Cardiac muscle cell (in vitro differentiated cells and primary cell): ENCODE results near the gene TDRD9. TPM values are rescaled to one million over a fixed set of nuclear protein-coding genes. Genes with fewer than 3 reads are reported as not detected.

Experiments
- DNase-seq, 2 donors: peaks; one replicate each; pipeline versions ENCODE4 v3.0.0 to v3.0.0-alpha.2; 2010 to 2017; ENCODE audit warnings: low read depth in 1 of 2, low spot score in 1 of 2
- H3K27ac ChIP-seq: fragments of 200-600 bp; sonication (generic); 2 replicates; pipeline ENCODE4 v1.5.1; 2016
- H3K27me3 ChIP-seq: fragments of 200-600 bp; sonication (generic); 2 replicates; pipeline ENCODE4 v1.6.0; 2016; ENCODE audit warnings: control low read depth
- H3K36me3 ChIP-seq: fragments of 200-600 bp; sonication (generic); 2 replicates; pipeline ENCODE4 v1.5.1; 2016; ENCODE audit warnings: control low read depth
- H3K4me1 ChIP-seq: fragments of 200-600 bp; sonication (generic); 2 replicates; pipeline ENCODE4 v1.8.1; 2017; ENCODE audit warnings: low read depth, mild to moderate bottlenecking, mixed run types
- H3K4me3 ChIP-seq: fragments of 200-600 bp; sonication (generic); 2 replicates; pipeline ENCODE4 v1.5.1; 2016; ENCODE audit warnings: mild to moderate bottlenecking
- H3K9me3 ChIP-seq: fragments of 200-600 bp; sonication (generic); 2 replicates; pipeline ENCODE4 v1.5.1; 2017; ENCODE audit warnings: low read depth, mild to moderate bottlenecking, control low read depth
- polyA plus RNA-seq: library from polyadenylated mRNA; unstranded; fragments of >200 nt; fragmentation: Nextera tagmentation; extraction: Ambion mirVana; gene quantifications from 2 replicates; pipeline ENCODE4 v1.2.1, GENCODE V29; 2016
- total RNA-seq: library from RNA; depleted of rRNA; stranded (reverse); fragments of >200 nt; gene quantifications from 2 replicates; pipeline ENCODE4 v1.2.3, GENCODE V29; 2016
- TF ChIP-seq, protein P1 (sequence below): IDR thresholded peaks from 2 replicates; pipeline ENCODE4 v1.5.1; 2012; ENCODE audit warnings: low read depth, mild to moderate bottlenecking, low read length

TDRD9 gene, protein sequence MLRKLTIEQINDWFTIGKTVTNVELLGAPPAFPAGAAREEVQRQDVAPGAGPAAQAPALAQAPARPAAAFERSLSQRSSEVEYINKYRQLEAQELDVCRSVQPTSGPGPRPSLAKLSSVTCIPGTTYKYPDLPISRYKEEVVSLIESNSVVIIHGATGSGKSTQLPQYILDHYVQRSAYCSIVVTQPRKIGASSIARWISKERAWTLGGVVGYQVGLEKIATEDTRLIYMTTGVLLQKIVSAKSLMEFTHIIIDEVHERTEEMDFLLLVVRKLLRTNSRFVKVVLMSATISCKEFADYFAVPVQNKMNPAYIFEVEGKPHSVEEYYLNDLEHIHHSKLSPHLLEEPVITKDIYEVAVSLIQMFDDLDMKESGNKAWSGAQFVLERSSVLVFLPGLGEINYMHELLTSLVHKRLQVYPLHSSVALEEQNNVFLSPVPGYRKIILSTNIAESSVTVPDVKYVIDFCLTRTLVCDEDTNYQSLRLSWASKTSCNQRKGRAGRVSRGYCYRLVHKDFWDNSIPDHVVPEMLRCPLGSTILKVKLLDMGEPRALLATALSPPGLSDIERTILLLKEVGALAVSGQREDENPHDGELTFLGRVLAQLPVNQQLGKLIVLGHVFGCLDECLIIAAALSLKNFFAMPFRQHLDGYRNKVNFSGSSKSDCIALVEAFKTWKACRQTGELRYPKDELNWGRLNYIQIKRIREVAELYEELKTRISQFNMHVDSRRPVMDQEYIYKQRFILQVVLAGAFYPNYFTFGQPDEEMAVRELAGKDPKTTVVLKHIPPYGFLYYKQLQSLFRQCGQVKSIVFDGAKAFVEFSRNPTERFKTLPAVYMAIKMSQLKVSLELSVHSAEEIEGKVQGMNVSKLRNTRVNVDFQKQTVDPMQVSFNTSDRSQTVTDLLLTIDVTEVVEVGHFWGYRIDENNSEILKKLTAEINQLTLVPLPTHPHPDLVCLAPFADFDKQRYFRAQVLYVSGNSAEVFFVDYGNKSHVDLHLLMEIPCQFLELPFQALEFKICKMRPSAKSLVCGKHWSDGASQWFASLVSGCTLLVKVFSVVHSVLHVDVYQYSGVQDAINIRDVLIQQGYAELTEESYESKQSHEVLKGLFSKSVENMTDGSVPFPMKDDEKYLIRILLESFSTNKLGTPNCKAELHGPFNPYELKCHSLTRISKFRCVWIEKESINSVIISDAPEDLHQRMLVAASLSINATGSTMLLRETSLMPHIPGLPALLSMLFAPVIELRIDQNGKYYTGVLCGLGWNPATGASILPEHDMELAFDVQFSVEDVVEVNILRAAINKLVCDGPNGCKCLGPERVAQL (N-terminal part only)
- not detected in 2 replicates for total RNA-seq
- polyA plus RNA-seq: 0.31 TPM in 1 of 2 replicates, not detected in the other

DNA sequence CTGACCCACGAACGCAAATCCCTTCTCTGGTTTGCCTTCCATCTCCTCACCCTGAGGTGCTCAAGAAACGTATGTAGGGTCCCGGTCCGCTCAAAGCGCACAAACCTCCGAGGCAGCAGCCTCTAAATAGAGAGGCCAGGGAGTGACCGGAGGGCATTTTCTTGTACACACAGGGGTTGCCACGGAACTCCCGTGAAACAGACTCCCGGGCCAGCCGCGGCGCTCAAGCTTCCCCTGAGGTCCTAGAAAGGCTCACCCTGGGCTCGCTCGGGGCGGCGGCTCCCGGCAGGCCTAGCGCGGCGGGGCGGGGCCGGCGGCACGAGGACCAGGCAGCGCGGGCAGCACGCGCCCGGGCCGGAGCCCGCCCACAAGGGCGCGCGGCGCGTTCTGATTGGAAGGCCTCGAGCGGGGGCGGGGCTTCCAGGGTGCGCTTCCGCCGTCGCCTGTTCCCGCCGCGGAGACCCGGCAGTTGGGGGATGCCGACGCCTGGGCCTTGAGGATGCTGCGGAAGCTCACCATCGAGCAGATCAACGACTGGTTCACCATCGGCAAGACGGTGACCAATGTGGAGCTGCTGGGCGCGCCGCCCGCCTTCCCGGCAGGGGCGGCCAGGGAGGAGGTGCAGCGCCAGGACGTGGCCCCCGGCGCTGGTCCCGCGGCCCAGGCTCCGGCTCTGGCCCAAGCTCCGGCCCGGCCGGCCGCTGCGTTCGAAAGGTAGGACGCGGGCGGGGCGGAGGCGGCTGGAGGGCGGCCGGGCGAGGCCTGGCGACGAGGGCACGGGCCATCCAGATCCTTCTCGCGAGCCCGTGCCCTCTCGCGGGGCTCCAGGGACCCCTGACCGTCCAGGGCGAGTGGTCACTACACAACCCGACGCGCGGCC lies at the start of gene TDRD9:
Gene TDRD9, plus strand, starts transcription at position 446 of the 880 bp plus-strand sequence. Its CDS starts 54 bp downstream, at position 500.
- no peaks in the 10 kb centered on the region for H3K4me1 ChIP-seq
- no peaks in the 10 kb centered on the region for H3K27me3 ChIP-seq
- H3K27ac ChIP-seq: no peak within 1 kb of the TSS
- H3K36me3 ChIP-seq: no peaks in the 10 kb centered on the region
- H3K9me3 ChIP-seq: no peaks in the 10 kb centered on the region
- DNase-seq: no peak
- no peak within 1 kb of the TSS for H3K4me3 ChIP-seq
- TF ChIP-seq, protein P1, sequence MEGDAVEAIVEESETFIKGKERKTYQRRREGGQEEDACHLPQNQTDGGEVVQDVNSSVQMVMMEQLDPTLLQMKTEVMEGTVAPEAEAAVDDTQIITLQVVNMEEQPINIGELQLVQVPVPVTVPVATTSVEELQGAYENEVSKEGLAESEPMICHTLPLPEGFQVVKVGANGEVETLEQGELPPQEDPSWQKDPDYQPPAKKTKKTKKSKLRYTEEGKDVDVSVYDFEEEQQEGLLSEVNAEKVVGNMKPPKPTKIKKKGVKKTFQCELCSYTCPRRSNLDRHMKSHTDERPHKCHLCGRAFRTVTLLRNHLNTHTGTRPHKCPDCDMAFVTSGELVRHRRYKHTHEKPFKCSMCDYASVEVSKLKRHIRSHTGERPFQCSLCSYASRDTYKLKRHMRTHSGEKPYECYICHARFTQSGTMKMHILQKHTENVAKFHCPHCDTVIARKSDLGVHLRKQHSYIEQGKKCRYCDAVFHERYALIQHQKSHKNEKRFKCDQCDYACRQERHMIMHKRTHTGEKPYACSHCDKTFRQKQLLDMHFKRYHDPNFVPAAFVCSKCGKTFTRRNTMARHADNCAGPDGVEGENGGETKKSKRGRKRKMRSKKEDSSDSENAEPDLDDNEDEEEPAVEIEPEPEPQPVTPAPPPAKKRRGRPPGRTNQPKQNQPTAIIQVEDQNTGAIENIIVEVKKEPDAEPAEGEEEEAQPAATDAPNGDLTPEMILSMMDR: no peak

DNA sequence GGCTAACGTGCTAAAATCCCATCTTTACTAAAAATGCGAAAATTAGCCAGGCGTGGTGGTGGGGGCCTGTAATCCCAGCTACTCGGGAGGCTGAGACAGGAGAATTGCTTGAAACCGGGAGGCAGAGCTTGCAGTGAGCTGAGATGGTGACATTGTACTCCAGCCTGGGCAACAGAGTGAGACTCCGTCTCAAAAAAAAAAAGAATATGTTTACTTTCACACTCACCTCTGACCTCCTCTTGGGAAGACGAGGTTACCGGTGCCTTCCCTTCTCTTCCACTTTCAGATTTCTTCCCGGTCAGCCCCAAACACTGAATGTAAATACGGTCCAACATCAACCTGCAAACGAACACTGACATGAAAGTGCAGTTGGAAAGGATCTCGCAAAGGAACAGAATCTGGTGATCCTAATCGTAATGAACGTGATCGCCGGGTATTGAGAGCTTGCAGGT lies 49.1 kb upstream of the TDRD9 start:
- Histone ChIP-seq H3K36me3 (no peaks in the 10 kb centered on the region), H3K9me3 (no peaks in the 10 kb centered on the region), H3K27ac (no peak overlapping the region), H3K27me3 (no peaks in the 10 kb centered on the region), H3K4me1 (peaks cover 20% of the 10 kb centered on the region), H3K4me3 (no peak overlapping the region)
- TF ChIP-seq, protein P1: no peak
- DNase-seq: no peak

DNA sequence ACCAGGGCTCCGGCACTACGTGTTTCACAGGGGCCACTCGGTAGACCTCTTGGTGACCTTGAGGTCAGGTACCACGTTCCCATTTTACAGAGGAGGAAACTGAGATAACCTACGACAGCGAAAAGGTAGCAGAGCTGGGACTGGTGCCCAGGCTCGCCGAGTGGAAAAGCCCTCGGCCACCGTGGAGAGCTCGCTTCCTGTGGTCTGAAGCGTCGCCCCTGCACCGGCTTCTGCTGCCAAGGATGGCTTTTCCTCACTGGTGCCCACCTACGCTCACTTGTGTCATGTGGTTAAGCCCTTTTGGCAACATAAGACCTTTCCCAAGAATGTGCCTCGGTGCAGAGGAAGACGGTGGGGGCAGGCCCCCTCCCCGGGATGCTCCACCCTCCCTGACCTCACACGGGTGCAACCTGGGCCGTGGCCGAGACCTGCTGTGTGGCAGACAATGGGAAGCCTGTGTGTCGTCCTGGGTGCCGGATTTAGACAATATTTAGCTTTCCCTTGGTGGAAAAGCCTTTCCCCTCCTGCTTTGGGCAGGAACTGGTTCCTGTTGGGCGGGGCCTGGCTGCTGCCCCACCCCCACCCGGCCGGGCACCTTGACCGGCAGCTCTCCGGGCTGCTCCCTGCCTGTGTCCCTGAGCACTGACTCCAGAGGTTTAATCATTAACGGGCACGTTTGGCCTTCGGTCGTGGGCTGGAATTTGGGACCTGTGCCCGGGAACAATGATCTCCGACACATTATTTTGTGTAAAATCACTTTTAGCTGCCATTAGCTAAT lies 48.5 kb upstream of the TDRD9 start:
- Histone ChIP-seq H3K9me3 (no peaks in the 10 kb centered on the region), H3K36me3 (no peaks in the 10 kb centered on the region), H3K4me3 (no peak overlapping the region), H3K27ac (no peak overlapping the region), H3K4me1 (peaks cover 20% of the 10 kb centered on the region), H3K27me3 (no peaks in the 10 kb centered on the region)
- peak in 1 of 2 donors; percentile 60 for DNase-seq
- TF ChIP-seq, protein P1: no peak

DNA sequence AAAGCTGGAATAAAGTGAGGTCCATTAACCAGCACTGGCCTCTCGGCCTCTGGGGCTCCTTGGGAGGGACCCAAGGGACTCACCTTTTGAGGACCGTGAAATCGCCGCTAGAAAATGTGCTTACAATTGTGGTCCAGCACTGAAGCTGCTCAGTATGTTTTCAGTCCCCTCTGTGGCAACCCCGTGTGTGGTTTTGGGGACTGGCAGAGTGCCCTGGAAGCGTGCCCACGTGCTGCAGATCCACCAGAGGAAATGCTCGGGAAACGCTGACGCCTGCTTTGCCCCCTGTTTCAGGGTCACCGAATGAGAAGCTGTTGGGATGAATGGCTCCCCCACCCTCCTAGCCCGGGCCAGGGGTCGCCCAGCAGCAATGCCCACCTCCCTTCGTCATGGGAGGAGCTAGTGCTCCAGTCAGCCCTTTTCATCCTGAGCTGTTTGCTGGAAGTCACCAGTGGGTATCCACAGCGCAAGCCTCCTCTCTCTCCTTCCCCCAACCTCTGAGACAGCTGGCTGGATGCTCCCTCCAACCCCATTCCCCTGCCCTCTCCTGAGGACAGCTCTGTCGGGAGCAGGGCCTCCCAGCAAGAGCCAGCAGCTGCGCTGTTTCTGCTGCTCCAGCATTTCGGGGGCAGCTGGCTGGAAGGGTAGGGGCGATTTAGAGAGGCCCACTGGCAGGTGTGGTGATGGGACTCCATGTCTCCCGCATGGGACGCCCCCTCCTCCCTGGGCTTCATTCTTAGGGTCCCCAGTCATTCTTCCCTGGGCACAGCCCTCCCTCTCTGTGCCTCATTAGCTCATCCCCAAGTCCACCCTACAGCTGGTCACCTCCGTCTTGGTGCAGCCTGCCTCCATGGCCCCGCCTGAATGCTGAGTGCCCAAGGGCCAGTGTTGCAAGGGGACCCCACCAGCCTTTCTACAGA lies 47.6 kb upstream of the TDRD9 start:
- peak in 1 of 2 donors; percentile 87 for DNase-seq

More for the DNA sequence above, 47.6 kb upstream of the TDRD9 start:
- peaks cover 20% of the 10 kb centered on the region for H3K4me1 ChIP-seq
- H3K36me3 ChIP-seq: no peaks in the 10 kb centered on the region
- TF ChIP-seq, protein P1: no peak
- no peaks in the 10 kb centered on the region for H3K27me3 ChIP-seq
- no peak overlapping the region for H3K4me3 ChIP-seq
- H3K27ac ChIP-seq: no peak overlapping the region
- no peaks in the 10 kb centered on the region for H3K9me3 ChIP-seq
